ENCODE measurements around the gene APCS. TPM values are rescaled to one million over a fixed set of nuclear protein-coding genes. Genes with fewer than 3 reads are reported as not detected.

APCS gene
- total and polyA plus RNA-seq, 9 donors, result 0.69 to 0.72 TPM; not detected in 7

DNA sequence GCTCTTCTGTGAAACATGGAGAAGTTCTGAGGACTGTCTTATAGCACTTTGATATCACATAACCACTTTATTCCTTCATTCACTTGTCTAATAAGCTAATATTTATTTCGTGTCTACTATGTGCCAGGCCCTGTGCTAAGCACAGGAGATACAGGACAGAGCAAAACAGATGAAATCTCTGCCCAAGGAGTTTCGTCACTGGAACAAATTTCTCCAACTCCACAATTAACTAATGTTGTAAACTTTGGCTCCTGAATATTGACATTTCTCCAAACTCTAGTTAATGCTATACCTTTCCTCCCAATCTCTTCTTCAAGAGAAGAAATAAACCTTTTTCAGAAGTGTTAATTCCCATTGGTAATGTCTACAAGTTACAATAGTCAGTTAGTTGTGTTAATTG lies 27.0 kb upstream of the APCS start:
- H3K9me3 ChIP-seq, result no peaks in the 10 kb centered on the region
- no peaks in the 10 kb centered on the region for H3K4me1 ChIP-seq (ENCODE audit: insufficient read depth)
- 47 to 62% (median 53%) methylated on average over 2 of the region's 2 CpGs for WGBS, 3 donors
- H3K4me3 ChIP-seq, result no peak overlapping the region
- H3K36me3 ChIP-seq, result no peaks in the 10 kb centered on the region
- TF ChIP-seq POLR2A (IDR thresholded peaks at IDR 0.05) (no peak), EP300 (IDR thresholded peaks at IDR 0.05) (no peak)
- TF ChIP-seq, protein P1, sequence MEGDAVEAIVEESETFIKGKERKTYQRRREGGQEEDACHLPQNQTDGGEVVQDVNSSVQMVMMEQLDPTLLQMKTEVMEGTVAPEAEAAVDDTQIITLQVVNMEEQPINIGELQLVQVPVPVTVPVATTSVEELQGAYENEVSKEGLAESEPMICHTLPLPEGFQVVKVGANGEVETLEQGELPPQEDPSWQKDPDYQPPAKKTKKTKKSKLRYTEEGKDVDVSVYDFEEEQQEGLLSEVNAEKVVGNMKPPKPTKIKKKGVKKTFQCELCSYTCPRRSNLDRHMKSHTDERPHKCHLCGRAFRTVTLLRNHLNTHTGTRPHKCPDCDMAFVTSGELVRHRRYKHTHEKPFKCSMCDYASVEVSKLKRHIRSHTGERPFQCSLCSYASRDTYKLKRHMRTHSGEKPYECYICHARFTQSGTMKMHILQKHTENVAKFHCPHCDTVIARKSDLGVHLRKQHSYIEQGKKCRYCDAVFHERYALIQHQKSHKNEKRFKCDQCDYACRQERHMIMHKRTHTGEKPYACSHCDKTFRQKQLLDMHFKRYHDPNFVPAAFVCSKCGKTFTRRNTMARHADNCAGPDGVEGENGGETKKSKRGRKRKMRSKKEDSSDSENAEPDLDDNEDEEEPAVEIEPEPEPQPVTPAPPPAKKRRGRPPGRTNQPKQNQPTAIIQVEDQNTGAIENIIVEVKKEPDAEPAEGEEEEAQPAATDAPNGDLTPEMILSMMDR (IDR thresholded peaks at IDR 0.05), result no peak
- intact Hi-C loops (cut with DNase I), result no loop called here
- no peak overlapping the region for H3K27ac ChIP-seq
- no peak for DNase-seq
- H3K27me3 ChIP-seq, result no peaks in the 10 kb centered on the region

DNA sequence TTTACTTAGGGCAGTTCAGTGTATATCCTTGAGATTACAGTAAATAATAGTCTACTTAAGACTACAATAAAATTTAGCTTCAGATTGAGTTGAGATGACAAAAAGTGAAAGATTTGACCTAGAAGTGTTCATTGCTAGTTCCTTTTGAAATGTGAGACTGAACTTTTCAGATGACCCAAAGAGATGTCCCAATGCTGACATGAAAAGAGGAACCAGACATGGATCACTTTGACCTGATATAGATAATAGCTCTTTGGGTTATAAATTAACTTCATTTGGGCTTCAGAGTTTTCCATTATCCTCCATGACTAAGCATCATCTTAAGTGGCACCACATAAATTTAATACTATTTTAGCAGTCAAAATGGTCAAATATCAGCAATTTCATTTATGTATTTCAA lies 26.1 kb upstream of the APCS start:
- TF ChIP-seq POLR2A (IDR thresholded peaks at IDR 0.05), result no peak
- no peaks in the 10 kb centered on the region for H3K27me3 ChIP-seq
- H3K4me3 ChIP-seq, result no peak overlapping the region
- no peaks in the 10 kb centered on the region for H3K36me3 ChIP-seq
- no peaks in the 10 kb centered on the region for H3K9me3 ChIP-seq
- H3K4me1 ChIP-seq (ENCODE audit: insufficient read depth), result no peaks in the 10 kb centered on the region
- intact Hi-C loops (cut with DNase I), result no loop called here
- DNase-seq, result no peak
- H3K27ac ChIP-seq, result no peak overlapping the region

DNA sequence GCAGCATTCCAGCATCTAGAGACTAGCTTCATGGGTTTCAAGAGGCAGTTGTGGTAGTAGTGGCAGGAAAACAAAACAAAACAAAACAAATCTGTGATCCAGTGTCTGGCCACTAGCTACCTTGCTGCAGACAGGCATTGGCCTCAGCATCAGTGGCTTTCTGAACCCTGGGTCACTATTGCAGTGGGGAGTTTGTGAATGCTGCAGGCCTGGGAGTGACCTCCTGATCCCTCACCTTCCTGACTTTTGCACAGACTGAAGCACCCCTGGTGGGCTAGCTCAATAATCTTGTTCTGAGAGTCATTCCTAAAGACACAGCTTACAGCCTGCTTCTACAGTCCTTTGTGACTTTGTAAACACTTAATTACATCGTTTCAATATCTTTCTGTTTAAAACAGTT lies 24.9 kb upstream of the APCS start:
- Histone ChIP-seq H3K36me3 (no peaks in the 10 kb centered on the region), H3K9me3 (no peaks in the 10 kb centered on the region), H3K4me3 (no peak overlapping the region), H3K4me1 (ENCODE audit: insufficient read depth) (no peaks in the 10 kb centered on the region), H3K27ac (no peak overlapping the region), H3K27me3 (no peaks in the 10 kb centered on the region)
- 34 to 68% (median 54%) methylated on average over 1 of the region's 1 CpG for WGBS, 3 donors
- TF ChIP-seq EP300 (IDR thresholded peaks at IDR 0.05) (no peak), POLR2A (IDR thresholded peaks at IDR 0.05) (no peak)
- TF ChIP-seq, protein P1 (IDR thresholded peaks at IDR 0.05), result no peak
- intact Hi-C loops (cut with DNase I), result no loop called here
- no peak for DNase-seq

DNA sequence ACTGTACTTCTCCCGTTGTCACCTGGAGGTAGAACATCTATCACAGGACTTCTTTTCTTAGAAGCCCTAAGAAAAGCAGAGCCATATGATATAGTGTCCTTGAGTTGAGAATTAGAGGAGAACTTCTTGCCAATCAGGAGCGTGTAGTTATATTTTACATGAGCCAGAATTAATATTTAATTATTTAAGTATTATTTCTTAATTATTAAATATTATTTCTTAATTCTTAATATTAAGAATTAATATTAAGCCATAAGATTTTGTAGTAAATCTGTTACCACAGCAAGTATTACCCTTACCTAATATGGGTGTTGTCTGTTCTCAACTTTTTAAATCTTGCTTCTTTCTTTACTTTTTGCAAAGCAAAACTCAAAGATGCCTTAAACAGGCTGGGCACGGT lies 10.2 kb upstream of the APCS start:
- H3K4me3 ChIP-seq, result no peak overlapping the region
- H3K27me3 ChIP-seq, result no peaks in the 10 kb centered on the region
- intact Hi-C loops (cut with DNase I), result no loop called here
- no peaks in the 10 kb centered on the region for H3K4me1 ChIP-seq (ENCODE audit: insufficient read depth)
- no peaks in the 10 kb centered on the region for H3K9me3 ChIP-seq
- 84 to 92% (median 90%) methylated on average over 3 of the region's 3 CpGs for WGBS, 3 donors
- H3K27ac ChIP-seq, result no peak overlapping the region
- TF ChIP-seq, protein P1 (IDR thresholded peaks at IDR 0.05), result no peak
- TF ChIP-seq POLR2A (IDR thresholded peaks at IDR 0.05) (no peak), EP300 (IDR thresholded peaks at IDR 0.05) (no peak)
- DNase-seq, result no peak
- H3K36me3 ChIP-seq, result no peaks in the 10 kb centered on the region

DNA sequence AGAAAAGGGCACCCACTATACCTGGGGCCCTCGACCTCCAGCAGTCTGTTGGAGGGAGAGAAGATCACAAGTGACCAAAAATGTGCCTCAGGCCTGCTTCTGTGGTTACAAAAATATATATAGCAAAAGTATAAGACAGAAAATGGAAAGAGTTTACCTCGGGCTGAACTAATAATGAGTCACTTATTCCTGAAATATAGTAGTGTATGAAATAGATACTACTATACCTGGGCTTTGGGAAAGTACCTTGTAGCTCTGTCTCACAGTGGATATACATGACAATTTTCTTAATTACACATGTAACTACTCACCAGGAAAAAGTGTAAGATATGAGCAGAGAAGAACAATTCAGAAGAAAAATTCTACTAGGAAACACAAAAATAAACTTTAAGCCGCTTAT lies 7.3 kb upstream of the APCS start:
- Histone ChIP-seq H3K4me3 (no peak overlapping the region), H3K36me3 (no peaks in the 10 kb centered on the region), H3K4me1 (ENCODE audit: insufficient read depth) (no peaks in the 10 kb centered on the region), H3K27me3 (no peaks in the 10 kb centered on the region), H3K27ac (no peak overlapping the region), H3K9me3 (no peaks in the 10 kb centered on the region)
- WGBS, 3 donors, result 53 to 66% (median 61%) methylated on average over 3 of the region's 3 CpGs
- intact Hi-C loops (cut with DNase I), result no loop called here
- TF ChIP-seq EP300 (IDR thresholded peaks at IDR 0.05) (no peak), POLR2A (IDR thresholded peaks at IDR 0.05) (no peak)
- TF ChIP-seq, protein P1 (IDR thresholded peaks at IDR 0.05), result no peak
- no peak for DNase-seq
